CD4-positive, alpha-beta T cell treated with Interleukin-1 beta for 1 hour (primary cell): ENCODE results near the gene LRP8.
A peak's percentile ranks its signal among the peaks of the same experiment; 100 is the strongest.

Source experiments
- DNase-seq, 2 donors: peaks; one replicate each; pipeline ENCODE4 v3.0.0-alpha.2; 2020 to 2022

The LRP8 gene

GRCh38 chr1:53279296-53280200 is 48.3 kb downstream of the LRP8 start:
- DNase-seq, result no peak

- DNase-seq, result peak; percentile 52 to 68
Measured at GRCh38 chr1:53278298-53278725, 49.6 kb downstream of the LRP8 start.

GRCh38 chr1:53277326-53277725 is 50.5 kb downstream of the LRP8 start:
- no peak for DNase-seq

GRCh38 chr1:53276902-53277281 is 51.0 kb downstream of the LRP8 start:
- no peak for DNase-seq

GRCh38 chr1:53276153-53276901 is 51.5 kb downstream of the LRP8 start:
- DNase-seq, result no peak

GRCh38 chr1:53275566-53275965 is 52.3 kb downstream of the LRP8 start:
- DNase-seq, result no peak

GRCh38 chr1:53274541-53275185 is 53.2 kb downstream of the LRP8 start:
- DNase-seq, result no peak

GRCh38 chr1:53274026-53274425 is 53.8 kb downstream of the LRP8 start:
- DNase-seq, result no peak

GRCh38 chr1:53273526-53273925 is 54.3 kb downstream of the LRP8 start:
- no peak for DNase-seq

GRCh38 chr1:53272349-53272748 is 55.5 kb downstream of the LRP8 start:
- DNase-seq, result no peak

- no peak for DNase-seq
Measured at GRCh38 chr1:53271446-53272090, 56.3 kb downstream of the LRP8 start.

GRCh38 chr1:53270873-53271272 is 57.0 kb downstream of the LRP8 start:
- DNase-seq, result no peak

- DNase-seq, result no peak
Measured at GRCh38 chr1:53270107-53270506, 57.8 kb downstream of the LRP8 start.

- no peak for DNase-seq
Measured at GRCh38 chr1:53267761-53268160, 60.1 kb downstream of the LRP8 start.

GRCh38 chr1:53266038-53266437 is 61.8 kb downstream of the LRP8 start:
- no peak for DNase-seq

- no peak for DNase-seq
Measured at GRCh38 chr1:53265581-53265980, 62.3 kb downstream of the LRP8 start.

GRCh38 chr1:53264048-53264447 is 63.8 kb downstream of the LRP8 start:
- no peak for DNase-seq

- no peak for DNase-seq
Measured at GRCh38 chr1:53262000-53262399, 65.9 kb downstream of the LRP8 start.

- DNase-seq, result no peak
Measured at GRCh38 chr1:53260631-53261247, 67.1 kb downstream of the LRP8 start.

- DNase-seq, result no peak
Measured at GRCh38 chr1:53259932-53260331, 67.9 kb downstream of the LRP8 start.

- DNase-seq, result no peak
Measured at GRCh38 chr1:53258216-53258615, 69.7 kb downstream of the LRP8 start.

- no peak for DNase-seq
Measured at GRCh38 chr1:53257454-53258081, 70.3 kb downstream of the LRP8 start.
